ENCODE data around the gene AK5. TPM values are rescaled to one million over a fixed set of nuclear protein-coding genes. Genes with fewer than 3 reads are reported as not detected.
"Not testable (repeated sequence)": the region's sequence is repeated elsewhere in the genome, so short reads cannot be mapped to it uniquely, and the experiment has no call there.

Gene AK5
- total and polyA plus RNA-seq, 2 donors, result 0.71 to 2.0 TPM

DNA sequence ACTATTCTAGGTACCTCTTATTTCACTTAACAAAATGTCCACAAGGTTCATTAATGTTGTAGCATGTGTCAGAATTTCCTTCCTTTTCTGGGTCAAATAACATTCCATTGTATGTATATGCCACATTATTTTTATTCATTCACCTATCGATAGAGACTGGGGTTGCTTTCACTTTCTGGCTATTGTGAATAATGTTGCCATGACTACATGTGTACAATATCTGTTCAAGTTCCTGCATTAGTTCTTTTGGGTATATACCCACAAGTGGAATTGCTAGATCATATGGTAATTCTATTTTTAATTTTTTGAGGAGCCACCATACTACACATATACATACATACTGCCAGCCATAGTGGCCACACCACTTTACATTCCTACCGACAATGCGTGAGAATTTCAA is 242.2 kb downstream of the AK5 start:
- DNase-seq (ENCODE audit: low read depth in 6 of 9, low spot score in 9 of 9), result no peak
- WGBS, result 98% methylated on average over 3 of the region's 3 CpGs
- Histone ChIP-seq H3K27me3 (ENCODE audit: control insufficient read depth in 2 of 2, insufficient read depth in 1 of 2, low read length in 1 of 2) (no peaks in the 10 kb centered on the region), H3K36me3 (ENCODE audit: control insufficient read depth in 2 of 2, insufficient read depth in 2 of 2, low read length in 1 of 2) (no peaks in the 10 kb centered on the region), H3K4me3 (ENCODE audit: low read length in 2 of 2) (no peak overlapping the region), H3K27ac (ENCODE audit: low read depth in 1 of 2, low read length in 1 of 2) (no peak overlapping the region), H3K4me1 (ENCODE audit: control insufficient read depth in 2 of 2, insufficient read depth in 2 of 2, low read length in 2 of 2) (no peaks in the 10 kb centered on the region), H3K9me3 (ENCODE audit: control insufficient read depth in 2 of 2, insufficient read depth in 1 of 2, low read length in 1 of 2) (no peaks in the 10 kb centered on the region)

DNA sequence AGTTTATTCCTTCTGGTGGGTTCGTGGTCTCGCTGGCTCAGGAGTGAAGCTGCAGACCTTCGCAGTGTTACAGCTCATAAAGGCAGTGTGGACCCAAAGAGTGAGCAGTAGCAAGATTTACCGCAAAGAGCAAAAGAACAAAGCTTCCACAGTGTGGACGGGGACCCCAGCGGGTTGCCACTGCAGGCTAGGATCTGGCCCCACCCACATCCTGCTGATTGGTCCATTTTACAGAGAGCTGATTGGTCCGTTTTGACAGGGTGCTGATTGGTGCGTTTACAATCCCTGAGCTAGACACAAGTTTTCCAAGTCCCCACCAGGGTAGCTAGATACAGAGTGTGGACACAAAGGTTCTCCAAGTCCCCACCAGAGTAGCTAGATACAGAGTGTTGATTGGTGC is 249.3 kb downstream of the AK5 start:
- WGBS, result 98% methylated on average over 8 of the region's 8 CpGs
- H3K36me3 ChIP-seq (ENCODE audit: control insufficient read depth in 2 of 2, insufficient read depth in 2 of 2, low read length in 1 of 2); H3K27me3 ChIP-seq (ENCODE audit: control insufficient read depth in 2 of 2, insufficient read depth in 1 of 2, low read length in 1 of 2); H3K4me3 ChIP-seq (ENCODE audit: low read length in 2 of 2); H3K27ac ChIP-seq (ENCODE audit: low read depth in 1 of 2, low read length in 1 of 2); H3K9me3 ChIP-seq (ENCODE audit: control insufficient read depth in 2 of 2, insufficient read depth in 1 of 2, low read length in 1 of 2); DNase-seq (ENCODE audit: low read depth in 6 of 9, low spot score in 9 of 9); H3K4me1 ChIP-seq (ENCODE audit: control insufficient read depth in 2 of 2, insufficient read depth in 2 of 2, low read length in 2 of 2): not testable (repeated sequence)

DNA sequence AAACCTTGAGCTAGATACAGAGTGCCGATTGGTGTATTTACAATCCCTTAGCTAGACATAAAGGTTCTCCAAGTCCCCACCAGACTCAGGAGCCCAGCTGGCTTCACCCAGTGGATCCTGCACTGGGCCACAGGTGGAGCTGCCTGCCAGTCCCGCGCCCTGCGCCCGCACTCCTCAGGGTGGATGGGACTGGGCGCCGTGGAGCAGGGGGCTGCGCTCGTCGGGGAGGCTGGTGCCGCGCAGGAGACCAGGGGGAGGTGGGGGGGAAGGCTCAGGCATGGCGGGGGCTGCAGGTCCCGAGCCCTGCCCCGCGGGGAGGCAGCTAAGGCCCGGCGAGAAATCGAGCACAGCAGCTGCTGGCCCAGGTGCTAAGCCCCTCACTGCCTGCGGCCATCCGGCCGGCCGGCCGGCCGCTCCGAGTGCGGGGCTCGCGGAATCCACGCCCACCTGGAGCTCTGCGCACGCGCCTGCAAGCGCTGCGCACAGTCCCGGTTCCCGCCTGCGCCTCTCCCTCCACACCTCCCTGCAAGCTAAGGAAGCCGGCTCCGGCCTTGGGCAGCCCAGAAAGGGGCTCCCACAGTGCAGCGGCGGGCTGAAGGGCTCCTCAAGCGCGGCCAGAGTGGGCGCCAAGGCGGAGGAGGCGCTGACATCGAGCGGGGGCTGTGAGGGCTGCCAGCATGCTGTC is 249.9 kb downstream of the AK5 start:
- not testable (repeated sequence) for H3K4me1 ChIP-seq (ENCODE audit: control insufficient read depth in 2 of 2, insufficient read depth in 2 of 2, low read length in 2 of 2); H3K9me3 ChIP-seq (ENCODE audit: control insufficient read depth in 2 of 2, insufficient read depth in 1 of 2, low read length in 1 of 2); H3K4me3 ChIP-seq (ENCODE audit: low read length in 2 of 2); DNase-seq (ENCODE audit: low read depth in 6 of 9, low spot score in 9 of 9); H3K36me3 ChIP-seq (ENCODE audit: control insufficient read depth in 2 of 2, insufficient read depth in 2 of 2, low read length in 1 of 2); H3K27me3 ChIP-seq (ENCODE audit: control insufficient read depth in 2 of 2, insufficient read depth in 1 of 2, low read length in 1 of 2); H3K27ac ChIP-seq (ENCODE audit: low read depth in 1 of 2, low read length in 1 of 2)
- 98% methylated on average over 49 of the region's 49 CpGs for WGBS

DNA sequence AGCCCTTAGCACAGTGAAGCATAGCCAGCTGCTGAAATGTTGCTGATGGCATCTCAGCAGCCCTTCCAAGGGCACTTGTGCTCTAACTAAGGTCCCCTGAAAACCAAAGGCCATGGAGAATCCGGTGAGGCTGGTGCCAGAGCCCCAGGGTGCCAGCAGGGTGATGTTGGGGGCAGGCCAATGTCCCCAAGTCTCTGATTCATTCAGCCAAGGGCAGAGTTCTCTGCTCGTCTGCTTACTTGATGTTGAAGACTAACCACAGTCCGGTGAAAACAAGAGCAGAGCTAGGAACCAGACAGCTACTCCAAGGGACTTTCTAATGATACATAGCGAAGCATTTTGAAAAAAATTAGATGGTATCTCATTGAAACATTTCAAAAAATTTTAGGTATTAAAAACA is 250.8 kb downstream of the AK5 start:
- whole genome bisulfite sequencing, result 96% methylated on average over 4 of the region's 4 CpGs
- no peaks in the 10 kb centered on the region for H3K27me3 ChIP-seq (ENCODE audit: control insufficient read depth in 2 of 2, insufficient read depth in 1 of 2, low read length in 1 of 2)

DNA sequence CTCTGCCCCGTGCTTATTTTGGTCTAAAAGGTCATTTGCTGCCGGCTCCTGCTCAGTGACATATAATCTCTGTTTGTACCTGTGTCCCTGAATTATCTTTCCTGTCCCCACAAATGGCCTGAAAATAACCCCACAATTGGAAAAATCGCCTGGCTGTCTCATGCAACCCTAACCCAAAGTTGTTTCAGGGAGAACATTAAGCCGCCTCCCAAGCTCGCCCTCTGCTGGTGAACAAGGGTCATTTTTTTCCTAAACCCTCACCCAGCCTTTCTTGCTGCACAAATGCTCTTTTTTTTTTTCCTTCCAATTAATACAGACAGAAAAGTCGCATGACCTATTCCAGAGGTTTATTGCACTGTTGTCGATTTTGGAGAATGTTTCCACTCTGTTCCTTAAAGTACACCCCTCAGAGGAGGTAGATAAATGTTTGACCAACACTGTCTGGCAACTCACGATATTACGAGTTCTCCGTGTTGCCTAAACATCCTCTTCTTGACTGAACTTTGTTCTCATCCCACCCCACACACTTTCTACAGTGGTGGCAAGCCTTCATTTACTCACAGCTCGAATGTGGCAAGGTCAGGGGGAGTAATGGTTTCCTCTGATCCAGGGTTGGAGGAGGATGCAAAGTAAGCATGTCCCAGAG is 252.0 kb downstream of the AK5 start:
- WGBS, result 43% methylated on average over 11 of the region's 11 CpGs
- DNase-seq (ENCODE audit: low read depth in 6 of 9, low spot score in 9 of 9), result peak; percentile 8 to 59 (median 30)
- H3K9me3 ChIP-seq (ENCODE audit: control insufficient read depth in 2 of 2, insufficient read depth in 1 of 2, low read length in 1 of 2), result no peaks in the 10 kb centered on the region
- no peaks in the 10 kb centered on the region for H3K4me1 ChIP-seq (ENCODE audit: control insufficient read depth in 2 of 2, insufficient read depth in 2 of 2, low read length in 2 of 2)
- H3K27ac ChIP-seq (ENCODE audit: low read depth in 1 of 2, low read length in 1 of 2), result no peak overlapping the region
- H3K36me3 ChIP-seq (ENCODE audit: control insufficient read depth in 2 of 2, insufficient read depth in 2 of 2, low read length in 1 of 2), result no peaks in the 10 kb centered on the region
- no peak overlapping the region for H3K4me3 ChIP-seq (ENCODE audit: low read length in 2 of 2)
- no peaks in the 10 kb centered on the region for H3K27me3 ChIP-seq (ENCODE audit: control insufficient read depth in 2 of 2, insufficient read depth in 1 of 2, low read length in 1 of 2)

More for the DNA sequence above, 250.8 kb downstream of the AK5 start:
- H3K36me3 ChIP-seq (ENCODE audit: control insufficient read depth in 2 of 2, insufficient read depth in 2 of 2, low read length in 1 of 2), result no peaks in the 10 kb centered on the region
- no peak for DNase-seq (ENCODE audit: low read depth in 6 of 9, low spot score in 9 of 9)
- H3K9me3 ChIP-seq (ENCODE audit: control insufficient read depth in 2 of 2, insufficient read depth in 1 of 2, low read length in 1 of 2), result no peaks in the 10 kb centered on the region
- no peaks in the 10 kb centered on the region for H3K4me1 ChIP-seq (ENCODE audit: control insufficient read depth in 2 of 2, insufficient read depth in 2 of 2, low read length in 2 of 2)
- no peak overlapping the region for H3K4me3 ChIP-seq (ENCODE audit: low read length in 2 of 2)
- H3K27ac ChIP-seq (ENCODE audit: low read depth in 1 of 2, low read length in 1 of 2), result no peak overlapping the region

DNA sequence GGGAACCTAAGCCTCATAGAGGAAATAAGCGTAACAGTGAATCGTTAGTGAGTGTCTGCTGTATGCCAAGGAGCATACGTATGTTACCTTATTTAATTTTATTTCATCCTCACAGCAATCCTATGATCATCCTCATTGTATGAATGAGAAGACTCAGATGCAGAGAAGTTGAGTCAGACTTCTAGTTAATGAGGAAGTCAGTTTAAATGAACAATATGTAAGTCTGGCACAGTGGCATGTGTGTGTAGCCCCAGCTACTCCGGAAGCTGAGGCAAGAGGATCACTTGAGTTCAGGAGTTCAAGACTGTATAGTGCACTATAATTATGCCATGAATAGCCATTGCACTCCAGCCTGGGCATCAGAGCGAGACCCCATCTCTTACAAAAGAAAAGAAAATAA is 252.6 kb downstream of the AK5 start:
- no peaks in the 10 kb centered on the region for H3K27me3 ChIP-seq (ENCODE audit: control insufficient read depth in 2 of 2, insufficient read depth in 1 of 2, low read length in 1 of 2)
- H3K36me3 ChIP-seq (ENCODE audit: control insufficient read depth in 2 of 2, insufficient read depth in 2 of 2, low read length in 1 of 2), result no peaks in the 10 kb centered on the region
- H3K27ac ChIP-seq (ENCODE audit: low read depth in 1 of 2, low read length in 1 of 2), result no peak overlapping the region
- H3K4me3 ChIP-seq (ENCODE audit: low read length in 2 of 2), result no peak overlapping the region
- no peaks in the 10 kb centered on the region for H3K4me1 ChIP-seq (ENCODE audit: control insufficient read depth in 2 of 2, insufficient read depth in 2 of 2, low read length in 2 of 2)
- H3K9me3 ChIP-seq (ENCODE audit: control insufficient read depth in 2 of 2, insufficient read depth in 1 of 2, low read length in 1 of 2), result no peaks in the 10 kb centered on the region
- 95% methylated on average over 5 of the region's 5 CpGs for WGBS
- DNase-seq (ENCODE audit: low read depth in 6 of 9, low spot score in 9 of 9), result no peak

DNA sequence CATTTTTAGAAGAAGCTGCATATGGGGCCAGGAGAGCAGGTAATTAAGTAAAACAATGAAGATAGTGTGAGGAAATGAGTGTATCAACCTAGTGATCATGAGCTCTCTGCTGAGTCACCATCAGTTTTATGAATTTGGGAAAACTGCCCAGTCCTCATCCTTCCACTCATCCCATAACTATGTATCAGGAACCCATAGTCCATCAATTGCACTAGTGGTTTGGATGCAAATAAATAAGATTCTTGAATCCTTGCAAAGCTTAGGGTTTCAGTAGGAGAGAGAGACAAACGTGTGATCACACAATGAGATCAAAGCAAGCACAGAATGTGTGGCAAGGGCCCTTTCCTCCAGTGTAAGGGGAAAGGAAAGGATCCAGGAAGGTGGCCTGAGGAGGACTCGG is 255.0 kb downstream of the AK5 start:
- H3K36me3 ChIP-seq (ENCODE audit: control insufficient read depth in 2 of 2, insufficient read depth in 2 of 2, low read length in 1 of 2), result no peaks in the 10 kb centered on the region
- no peak overlapping the region for H3K4me3 ChIP-seq (ENCODE audit: low read length in 2 of 2)
- no peak for DNase-seq (ENCODE audit: low read depth in 6 of 9, low spot score in 9 of 9)
- no peak overlapping the region for H3K27ac ChIP-seq (ENCODE audit: low read depth in 1 of 2, low read length in 1 of 2)
- H3K27me3 ChIP-seq (ENCODE audit: control insufficient read depth in 2 of 2, insufficient read depth in 1 of 2, low read length in 1 of 2), result no peaks in the 10 kb centered on the region
- 91% methylated on average over 2 of the region's 2 CpGs for WGBS
- H3K9me3 ChIP-seq (ENCODE audit: control insufficient read depth in 2 of 2, insufficient read depth in 1 of 2, low read length in 1 of 2), result no peaks in the 10 kb centered on the region
- no peaks in the 10 kb centered on the region for H3K4me1 ChIP-seq (ENCODE audit: control insufficient read depth in 2 of 2, insufficient read depth in 2 of 2, low read length in 2 of 2)

DNA sequence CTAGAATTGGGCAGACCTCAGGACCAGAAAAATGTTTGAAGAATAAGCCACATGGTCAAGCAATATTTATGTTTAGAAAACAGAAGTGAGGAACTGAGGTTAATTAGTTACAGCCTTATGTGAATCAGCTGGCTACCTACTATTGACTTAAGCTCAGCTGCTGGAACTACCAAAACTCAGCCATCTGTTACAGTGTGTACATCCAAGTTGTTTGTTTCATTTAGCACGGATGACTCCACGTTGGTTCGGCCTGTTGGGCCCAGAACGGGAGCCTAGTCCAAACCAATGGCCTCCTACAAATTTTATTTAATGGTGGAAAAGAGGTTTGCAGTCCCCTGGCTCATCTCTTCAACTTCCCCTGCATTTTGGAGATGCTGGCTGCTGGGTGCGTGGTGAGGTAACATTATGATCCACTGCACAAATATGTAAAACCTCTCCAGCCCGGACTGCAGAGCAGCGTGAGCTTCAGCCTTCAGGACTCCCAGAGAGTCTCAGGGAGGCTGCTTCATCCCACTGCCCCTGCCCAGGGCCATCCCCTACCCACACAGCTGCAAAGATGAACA is 257.2 kb downstream of the AK5 start:
- WGBS, result 93% methylated on average over 7 of the region's 7 CpGs
- H3K27ac ChIP-seq (ENCODE audit: low read depth in 1 of 2, low read length in 1 of 2), result no peak overlapping the region
- DNase-seq (ENCODE audit: low read depth in 6 of 9, low spot score in 9 of 9), result no peak

DNA sequence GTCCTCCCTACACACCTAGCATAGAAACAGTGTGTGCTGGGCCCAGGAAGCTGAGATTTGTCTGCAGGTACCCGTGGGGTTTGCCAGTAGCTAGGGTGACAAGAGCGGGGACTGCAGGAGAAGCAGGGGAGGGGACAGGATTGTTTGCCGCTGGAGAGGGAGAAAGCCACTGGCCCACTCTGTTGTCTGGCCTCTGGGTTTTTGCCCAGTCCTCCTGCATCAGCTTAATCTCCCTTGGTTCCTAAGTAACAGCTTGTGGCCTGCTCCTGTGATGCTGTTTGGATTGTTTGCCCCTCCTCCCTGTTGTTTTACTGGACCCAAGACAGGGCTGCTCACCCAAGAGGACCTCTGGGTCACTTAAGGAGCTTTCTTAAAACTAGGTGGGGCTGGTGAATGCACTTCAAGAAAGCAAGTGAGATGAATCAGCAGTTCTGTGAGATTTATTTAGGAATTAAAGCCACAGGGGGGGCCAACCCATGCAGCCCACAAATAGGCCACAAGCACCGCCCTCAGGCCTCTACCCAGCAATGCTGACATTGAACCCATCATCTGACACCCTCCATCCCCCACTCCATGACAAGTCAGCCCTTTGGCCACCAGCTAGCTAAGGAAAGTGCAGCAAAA is 257.8 kb downstream of the AK5 start:
- Histone ChIP-seq H3K36me3 (ENCODE audit: control insufficient read depth in 2 of 2, insufficient read depth in 2 of 2, low read length in 1 of 2) (no peaks in the 10 kb centered on the region), H3K4me3 (ENCODE audit: low read length in 2 of 2) (no peak overlapping the region), H3K27ac (ENCODE audit: low read depth in 1 of 2, low read length in 1 of 2) (no peak overlapping the region), H3K27me3 (ENCODE audit: control insufficient read depth in 2 of 2, insufficient read depth in 1 of 2, low read length in 1 of 2) (no peaks in the 10 kb centered on the region), H3K9me3 (ENCODE audit: control insufficient read depth in 2 of 2, insufficient read depth in 1 of 2, low read length in 1 of 2) (no peaks in the 10 kb centered on the region), H3K4me1 (ENCODE audit: control insufficient read depth in 2 of 2, insufficient read depth in 2 of 2, low read length in 2 of 2) (no peaks in the 10 kb centered on the region)
- 63% methylated on average over 4 of the region's 4 CpGs for WGBS
- no peak for DNase-seq (ENCODE audit: low read depth in 6 of 9, low spot score in 9 of 9)

More for the DNA sequence above, 257.2 kb downstream of the AK5 start:
- H3K9me3 ChIP-seq (ENCODE audit: control insufficient read depth in 2 of 2, insufficient read depth in 1 of 2, low read length in 1 of 2), result no peaks in the 10 kb centered on the region
- no peak overlapping the region for H3K4me3 ChIP-seq (ENCODE audit: low read length in 2 of 2)
- no peaks in the 10 kb centered on the region for H3K36me3 ChIP-seq (ENCODE audit: control insufficient read depth in 2 of 2, insufficient read depth in 2 of 2, low read length in 1 of 2)
- no peaks in the 10 kb centered on the region for H3K4me1 ChIP-seq (ENCODE audit: control insufficient read depth in 2 of 2, insufficient read depth in 2 of 2, low read length in 2 of 2)
- no peaks in the 10 kb centered on the region for H3K27me3 ChIP-seq (ENCODE audit: control insufficient read depth in 2 of 2, insufficient read depth in 1 of 2, low read length in 1 of 2)
